Natural killer cell (primary cell): ENCODE data around the gene DSC2. TPM values are rescaled to one million over a fixed set of nuclear protein-coding genes. Genes with fewer than 3 reads are reported as not detected.

Source experiments
- ATAC-seq, 3 donors: fragments of 150-1000 bp in 2 of 3; fragments of 200-7000 bp in 1 of 3; cut with Tn5 transposase; 1 replicate in 1 of 3; 2 replicates in 2 of 3; pipeline ENCODE4 v1.10.0; 2021; ENCODE audit warnings: mild to moderate bottlenecking in 2 of 3, moderate library complexity in 2 of 3
- DNase-seq, 2 donors: peaks; one replicate each; pipeline versions ENCODE4 v3.0.0 to v3.0.0-alpha.2; 2013 to 2021; ENCODE audit warnings: mixed read lengths in 1 of 2
- H3K27ac ChIP-seq: one replicate; pipeline ENCODE4 v1.5.1; 2013; ENCODE audit warnings: mild to moderate bottlenecking, low read length
- H3K27me3 ChIP-seq: one replicate; pipeline ENCODE4 v1.6.1; 2013; ENCODE audit warnings: low read length; ENCODE audit not compliant: control insufficient read depth, insufficient read depth
- H3K36me3 ChIP-seq: one replicate; pipeline ENCODE4 v1.6.1; 2013; ENCODE audit warnings: low read length; ENCODE audit not compliant: control insufficient read depth, insufficient read depth
- H3K4me1 ChIP-seq: one replicate; pipeline ENCODE4 v1.6.1; 2013; ENCODE audit warnings: low read length; ENCODE audit not compliant: control insufficient read depth, insufficient read depth
- H3K4me3 ChIP-seq: one replicate; pipeline ENCODE4 v1.5.1; 2013; ENCODE audit warnings: low read length
- H3K9me3 ChIP-seq: one replicate; pipeline ENCODE4 v1.6.1; 2013; ENCODE audit warnings: low read length; ENCODE audit not compliant: control insufficient read depth, insufficient read depth
- H3K27ac Mint-ChIP-seq, 2 donors: one replicate each; pipeline ENCODE4 v1.8.0; 2022; ENCODE audit warnings: mild to moderate bottlenecking in 2 of 2, mixed read lengths in 2 of 2, moderate library complexity in 1 of 2
- H3K27me3 Mint-ChIP-seq, 2 donors: one replicate each; pipeline ENCODE4 v1.8.0; 2022; ENCODE audit warnings: low read depth in 2 of 2, mixed read lengths in 2 of 2
- H3K36me3 Mint-ChIP-seq: one replicate; pipeline ENCODE4 v1.8.0; 2022; ENCODE audit warnings: mixed read lengths
- H3K4me1 Mint-ChIP-seq, 2 donors: one replicate each; pipeline ENCODE4 v1.8.0; 2022; ENCODE audit warnings: mixed read lengths in 2 of 2
- H3K4me3 Mint-ChIP-seq: one replicate; pipeline ENCODE4 v1.8.0; 2022; ENCODE audit warnings: mild to moderate bottlenecking, moderate library complexity, mixed read lengths
- H3K9me3 Mint-ChIP-seq, 2 donors: one replicate each; pipeline ENCODE4 v1.8.0; 2022; ENCODE audit warnings: mixed read lengths in 2 of 2
- WGBS: methylation state at CpG from one replicate; pipeline ENCODE4 v1.1.7; 2013; ENCODE audit warnings: missing lambda C conversion rate; ENCODE audit not compliant: insufficient coverage; 5-methylcytosine and 5-hydroxymethylcytosine counted together
- intact Hi-C: fragments of 100-400 bp; cut with micrococcal nuclease; formaldehyde crosslinking; loops from one replicate; pipeline ENCODE4 v1.14.2; 2022
- total RNA-seq, 4 donors: library from RNA; stranded (reverse); fragments of 120-200 nt in 1 of 4; gene quantifications; one replicate each; pipeline versions ENCODE4 v1.2.3 to v1.2.4, GENCODE V29; 2013 to 2022
- TF ChIP-seq, protein P1 (sequence below): fragments of 200-600 bp; IDR thresholded peaks from one replicate; pipeline ENCODE4 v1.8.0; 2022; ENCODE audit warnings: antibody characterized with exemption

DSC2 gene
- total RNA-seq, result under 1 TPM in 2 of 3 donors, not detected in 1; 0.32 to 0.40 TPM
- total RNA-seq (2013), result 0.18 TPM

DNA sequence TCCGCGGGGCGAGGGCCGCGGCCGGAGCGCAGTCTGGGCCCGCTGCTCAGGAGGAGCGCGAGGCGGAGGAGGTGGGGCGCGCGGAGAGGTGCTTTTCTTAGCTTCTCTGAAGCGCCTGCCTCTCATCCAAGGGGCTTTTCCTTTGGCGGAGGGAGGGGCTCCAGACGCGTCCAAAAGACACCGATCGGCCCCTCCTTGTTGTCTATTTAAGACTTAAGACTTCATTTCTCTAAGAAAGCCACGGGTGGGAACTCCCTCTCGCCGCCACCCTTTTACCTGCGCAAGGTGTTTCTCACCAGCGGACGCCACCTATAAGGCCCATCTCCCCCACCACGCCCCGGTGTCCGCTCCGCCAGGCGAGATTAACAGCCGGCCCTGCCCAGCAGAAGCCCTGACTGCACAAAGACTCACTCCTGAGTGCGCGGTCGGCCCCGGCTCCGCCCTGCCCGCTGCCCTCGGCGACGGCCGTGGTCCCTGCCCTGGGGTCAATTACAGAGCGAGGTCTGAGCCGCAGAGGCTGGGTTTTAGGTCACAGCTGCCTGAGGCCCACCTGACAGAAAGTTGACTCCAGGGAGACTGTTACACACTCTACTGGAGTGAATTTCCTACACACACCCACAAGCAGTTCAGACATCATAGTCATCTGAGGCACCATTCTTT is at the start of gene DSC2:
Gene DSC2 (minus strand): TSS at position 397 of the 660 bp plus-strand sequence. CDS start 450 bp downstream, outside the sequence.
- intact Hi-C loops, result loop anchor here (10.0 kb wide), 1 partner anchor 53 kb away; no protein-coding TSS in a partner anchor
- ATAC-seq, result no peak
- 13% methylated on average over 44 of the region's 44 CpGs for WGBS

DNA sequence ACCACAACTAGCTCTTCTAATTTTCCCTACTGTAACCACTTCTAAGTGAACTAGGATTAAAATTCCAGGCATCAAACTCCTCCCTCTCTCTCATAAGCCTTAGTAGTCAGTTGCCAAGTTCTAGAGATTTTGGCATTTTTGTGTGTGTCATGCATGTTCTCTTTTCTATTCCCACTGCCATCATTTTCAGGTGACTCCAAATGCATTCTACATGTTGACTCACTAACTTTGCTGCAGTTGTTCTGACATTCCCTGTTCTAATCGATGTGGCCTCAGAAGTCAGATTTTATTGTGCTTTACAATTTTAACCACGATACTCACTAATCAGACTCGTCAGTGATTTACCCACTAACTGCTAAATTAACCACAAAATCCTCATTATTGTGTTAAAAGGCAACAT is 47.1 kb upstream of the DSC2 start:
- no peak for ATAC-seq
- H3K4me3 Mint-ChIP-seq, result no peak overlapping the region
- 67% methylated on average over 3 of the region's 3 CpGs for WGBS
- H3K27ac Mint-ChIP-seq, result no peak overlapping the region
- no peak for DNase-seq
- Histone ChIP-seq H3K9me3 (no peaks in the 10 kb centered on the region), H3K36me3 (no peaks in the 10 kb centered on the region), H3K4me1 (no peaks in the 10 kb centered on the region), H3K4me3 (no peak overlapping the region), H3K27me3 (no peaks in the 10 kb centered on the region), H3K27ac (no peak overlapping the region)
- H3K27me3 Mint-ChIP-seq, result no peaks in the 10 kb centered on the region
- intact Hi-C loops, result no loop called here
- H3K36me3 Mint-ChIP-seq, result no peaks in the 10 kb centered on the region
- TF ChIP-seq, protein P1, sequence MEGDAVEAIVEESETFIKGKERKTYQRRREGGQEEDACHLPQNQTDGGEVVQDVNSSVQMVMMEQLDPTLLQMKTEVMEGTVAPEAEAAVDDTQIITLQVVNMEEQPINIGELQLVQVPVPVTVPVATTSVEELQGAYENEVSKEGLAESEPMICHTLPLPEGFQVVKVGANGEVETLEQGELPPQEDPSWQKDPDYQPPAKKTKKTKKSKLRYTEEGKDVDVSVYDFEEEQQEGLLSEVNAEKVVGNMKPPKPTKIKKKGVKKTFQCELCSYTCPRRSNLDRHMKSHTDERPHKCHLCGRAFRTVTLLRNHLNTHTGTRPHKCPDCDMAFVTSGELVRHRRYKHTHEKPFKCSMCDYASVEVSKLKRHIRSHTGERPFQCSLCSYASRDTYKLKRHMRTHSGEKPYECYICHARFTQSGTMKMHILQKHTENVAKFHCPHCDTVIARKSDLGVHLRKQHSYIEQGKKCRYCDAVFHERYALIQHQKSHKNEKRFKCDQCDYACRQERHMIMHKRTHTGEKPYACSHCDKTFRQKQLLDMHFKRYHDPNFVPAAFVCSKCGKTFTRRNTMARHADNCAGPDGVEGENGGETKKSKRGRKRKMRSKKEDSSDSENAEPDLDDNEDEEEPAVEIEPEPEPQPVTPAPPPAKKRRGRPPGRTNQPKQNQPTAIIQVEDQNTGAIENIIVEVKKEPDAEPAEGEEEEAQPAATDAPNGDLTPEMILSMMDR, result no peak
- H3K9me3 Mint-ChIP-seq, result peaks cover 6% of the 10 kb centered on the region in 2 donors
- H3K4me1 Mint-ChIP-seq, result no peaks in the 10 kb centered on the region

More for the DNA sequence above, at the start of gene DSC2:
- Mint-ChIP-seq H3K4me1 (no peaks in the 10 kb centered on the region), H3K27me3 (peaks cover 18 to 34% of the 10 kb centered on the region in 2 donors), H3K27ac (no peak within 1 kb of the TSS), H3K9me3 (peaks cover 2% of the 10 kb centered on the region in 2 donors), H3K36me3 (peaks cover 17% of the 10 kb centered on the region), H3K4me3 (no peak within 1 kb of the TSS)
- H3K27ac ChIP-seq, result no peak within 1 kb of the TSS
- no peaks in the 10 kb centered on the region for H3K36me3 ChIP-seq
- no peak within 1 kb of the TSS for H3K4me3 ChIP-seq
- no peak for DNase-seq
- TF ChIP-seq, protein P1, result no peak
- H3K9me3 ChIP-seq, result no peaks in the 10 kb centered on the region
- peaks cover 8% of the 10 kb centered on the region for H3K27me3 ChIP-seq
- no peaks in the 10 kb centered on the region for H3K4me1 ChIP-seq

DNA sequence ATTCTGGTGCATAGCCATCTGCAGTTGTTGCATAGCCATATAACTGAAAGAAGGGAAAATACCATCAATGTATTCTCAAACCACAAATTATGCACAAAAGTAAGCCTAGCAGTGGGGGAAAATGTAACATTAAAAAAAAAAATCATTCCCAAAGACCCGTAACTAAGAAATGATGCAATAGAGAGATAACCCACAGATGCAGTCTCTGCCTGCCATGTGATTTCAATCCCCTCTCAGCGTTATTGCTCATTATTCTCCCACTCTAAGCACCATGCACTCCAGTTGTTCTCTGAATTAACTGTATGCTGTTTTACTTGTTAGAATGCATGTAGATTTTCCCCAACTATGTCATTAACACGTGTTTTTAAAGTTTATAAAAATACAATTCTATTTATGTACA is 46.4 kb upstream of the DSC2 start:
- Mint-ChIP-seq H3K27ac (no peak overlapping the region), H3K4me3 (no peak overlapping the region), H3K27me3 (no peaks in the 10 kb centered on the region), H3K36me3 (no peaks in the 10 kb centered on the region), H3K4me1 (no peaks in the 10 kb centered on the region), H3K9me3 (peaks cover 4 to 6% of the 10 kb centered on the region in 2 donors)
- intact Hi-C loops, result no loop called here
- ATAC-seq (no peak), DNase-seq (no peak)
- TF ChIP-seq, protein P1, result no peak
- no peak overlapping the region for H3K4me3 ChIP-seq
- H3K9me3 ChIP-seq, result no peaks in the 10 kb centered on the region
- H3K36me3 ChIP-seq, result no peaks in the 10 kb centered on the region
- no peaks in the 10 kb centered on the region for H3K27me3 ChIP-seq
- 100% methylated on average over 1 of the region's 3 CpGs for WGBS
- H3K4me1 ChIP-seq, result no peaks in the 10 kb centered on the region
- no peak overlapping the region for H3K27ac ChIP-seq

DNA sequence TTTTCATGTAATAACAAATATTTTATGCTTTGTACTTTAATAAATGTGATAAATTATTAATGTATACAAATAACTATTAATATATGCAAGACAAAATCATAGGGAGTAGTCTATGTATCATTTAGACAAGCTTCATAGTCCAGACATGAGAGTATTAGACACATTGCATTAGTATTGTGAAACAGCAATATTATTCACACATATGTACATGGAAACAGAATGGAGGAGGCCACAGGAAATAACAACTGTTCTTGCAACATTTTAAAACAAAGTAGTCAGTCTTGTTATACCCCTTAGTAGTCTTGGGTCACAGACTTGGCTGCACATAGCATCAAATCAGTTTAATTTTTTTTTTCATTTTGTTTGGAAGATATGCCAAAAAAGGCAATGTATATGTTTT is 44.6 kb upstream of the DSC2 start:
- TF ChIP-seq, protein P1, result no peak
- DNase-seq (no peak), ATAC-seq (no peak)
- Histone ChIP-seq H3K27ac (no peak overlapping the region), H3K4me1 (no peaks in the 10 kb centered on the region), H3K36me3 (no peaks in the 10 kb centered on the region), H3K9me3 (no peaks in the 10 kb centered on the region), H3K4me3 (no peak overlapping the region), H3K27me3 (no peaks in the 10 kb centered on the region)
- Mint-ChIP-seq H3K9me3 (peaks cover 3 to 6% of the 10 kb centered on the region in 2 donors), H3K27ac (no peak overlapping the region), H3K36me3 (no peaks in the 10 kb centered on the region), H3K4me3 (no peak overlapping the region), H3K27me3 (no peaks in the 10 kb centered on the region), H3K4me1 (no peaks in the 10 kb centered on the region)
- intact Hi-C loops, result no loop called here
